ENCODE measurements around the gene PSMB8.
A peak's percentile ranks its signal among the peaks of the same experiment; 100 is the strongest.

The PSMB8 gene

DNA sequence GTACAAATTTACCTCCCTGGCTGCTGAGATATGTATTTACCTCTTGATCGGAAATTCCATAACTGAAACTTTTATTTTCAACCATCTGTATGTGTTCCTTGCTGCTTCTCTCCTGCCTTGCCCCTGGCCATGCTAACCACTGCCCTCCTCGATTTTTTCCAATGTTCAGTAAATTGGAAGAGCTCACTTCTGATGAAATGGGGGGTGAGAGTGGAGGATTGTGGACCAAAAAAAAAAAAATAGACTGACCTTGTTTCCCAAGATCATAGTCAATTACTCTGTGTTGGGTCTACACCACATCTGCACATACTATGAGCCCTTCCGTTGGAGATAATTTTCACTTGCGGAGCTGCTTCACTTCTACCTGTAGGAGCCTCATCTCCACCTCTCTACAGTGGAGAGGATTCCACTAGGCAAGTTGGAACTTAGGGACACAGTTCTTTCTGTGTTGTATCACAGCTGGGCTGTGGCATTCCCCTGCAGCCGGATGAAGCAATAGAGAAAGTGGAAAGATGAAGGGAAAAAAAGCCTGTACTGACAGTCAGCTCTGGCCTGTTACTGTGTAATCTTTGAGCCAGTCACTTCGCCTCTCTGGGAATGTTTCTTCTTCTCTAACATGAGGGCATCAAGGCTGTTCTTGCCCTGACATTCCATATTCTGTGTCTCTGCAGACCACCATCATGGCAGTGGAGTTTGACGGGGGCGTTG lies 11.8 kb upstream of the PSMB8 start:
- no peak for DNase-seq (ENCODE audit: low read depth)

DNA sequence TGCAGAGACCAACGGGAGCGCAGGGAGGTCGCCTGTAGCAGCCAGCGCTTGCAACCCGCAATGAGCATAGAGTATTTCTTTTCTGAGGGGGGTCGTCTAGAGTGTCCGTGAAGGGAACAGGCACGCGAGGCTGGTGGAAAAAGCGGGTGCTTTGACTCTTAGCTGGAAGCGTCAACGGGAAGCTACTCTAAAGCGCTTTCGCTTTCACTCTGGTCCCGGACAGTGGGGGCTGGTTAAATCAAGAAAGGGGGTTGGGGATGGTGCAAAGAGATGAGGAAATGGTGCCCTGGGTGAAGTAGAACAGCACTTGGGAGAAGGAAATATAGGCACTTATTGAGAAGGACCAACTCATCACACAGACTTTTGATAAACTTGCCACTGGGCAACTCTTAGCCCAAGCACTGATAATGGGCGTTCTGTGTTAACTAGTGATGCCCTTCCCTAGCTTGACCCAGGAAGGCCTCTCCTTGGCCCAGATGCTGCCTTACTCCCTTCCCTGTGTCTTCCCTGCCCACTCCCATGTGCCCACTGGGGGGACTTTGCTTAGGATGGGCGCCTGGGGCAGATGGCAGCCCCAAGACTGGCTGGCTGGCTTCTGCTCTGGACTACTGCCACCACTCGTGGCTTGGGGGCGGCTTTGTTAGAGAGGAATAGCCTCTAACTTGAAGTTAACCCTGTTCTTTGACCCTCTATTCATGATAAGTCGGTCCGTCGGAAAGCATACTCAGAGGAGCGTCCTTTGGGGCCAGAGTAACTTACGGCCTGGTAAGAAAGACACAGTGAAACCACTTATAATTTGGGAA lies 10.7 kb upstream of the PSMB8 start:
- DNase-seq (ENCODE audit: low read depth): no peak

DNA sequence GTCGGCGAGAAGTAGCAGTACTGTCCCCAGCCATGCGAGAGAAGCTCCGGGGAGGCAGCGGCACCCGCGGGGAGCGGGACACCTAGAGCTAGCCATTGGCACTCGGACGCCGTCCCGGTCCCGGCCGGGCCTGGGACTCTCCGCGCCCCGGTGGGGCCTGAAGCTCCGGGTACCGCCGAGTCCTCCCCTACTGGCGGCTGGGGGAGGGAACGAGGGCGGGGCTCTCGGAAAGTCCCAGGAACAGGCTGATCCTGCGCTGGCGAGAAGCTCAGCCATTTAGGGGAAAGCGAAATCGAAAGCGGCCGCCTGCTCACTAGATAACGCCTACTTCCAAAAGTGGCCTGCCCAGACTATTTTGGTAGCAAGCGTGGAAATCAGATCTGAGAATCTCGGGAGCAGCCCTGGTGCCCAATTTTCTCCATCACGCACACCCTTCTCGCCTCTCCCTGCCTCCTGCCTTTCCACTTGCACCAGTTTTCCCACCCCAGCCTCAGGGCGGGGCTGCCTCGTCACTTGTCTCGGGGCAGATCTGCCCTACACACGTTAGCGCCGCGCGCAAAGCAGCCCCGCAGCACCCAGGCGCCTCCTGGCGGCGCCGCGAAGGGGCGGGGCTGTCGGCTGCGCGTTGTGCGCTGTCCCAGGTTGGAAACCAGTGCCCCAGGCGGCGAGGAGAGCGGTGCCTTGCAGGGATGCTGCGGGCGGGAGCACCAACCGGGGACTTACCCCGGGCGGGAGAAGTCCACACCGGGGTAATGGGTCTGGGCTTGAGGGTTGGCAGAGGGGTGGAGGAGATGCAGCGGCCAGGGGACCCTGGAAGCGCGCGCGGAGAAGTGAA lies 9.9 kb upstream of the PSMB8 start, which contains the start of the genes PSMB9 and TAP1:
TSS of gene PSMB9 (plus strand) at position 652 of the 835 bp plus-strand sequence. CDS start at position 690, 38 bp downstream.
TSS of gene TAP1 (minus strand) at position 164 of the 835 bp plus-strand sequence. CDS start at position 96, 68 bp downstream.
- peak; percentile 90 for DNase-seq (ENCODE audit: low read depth)

DNA sequence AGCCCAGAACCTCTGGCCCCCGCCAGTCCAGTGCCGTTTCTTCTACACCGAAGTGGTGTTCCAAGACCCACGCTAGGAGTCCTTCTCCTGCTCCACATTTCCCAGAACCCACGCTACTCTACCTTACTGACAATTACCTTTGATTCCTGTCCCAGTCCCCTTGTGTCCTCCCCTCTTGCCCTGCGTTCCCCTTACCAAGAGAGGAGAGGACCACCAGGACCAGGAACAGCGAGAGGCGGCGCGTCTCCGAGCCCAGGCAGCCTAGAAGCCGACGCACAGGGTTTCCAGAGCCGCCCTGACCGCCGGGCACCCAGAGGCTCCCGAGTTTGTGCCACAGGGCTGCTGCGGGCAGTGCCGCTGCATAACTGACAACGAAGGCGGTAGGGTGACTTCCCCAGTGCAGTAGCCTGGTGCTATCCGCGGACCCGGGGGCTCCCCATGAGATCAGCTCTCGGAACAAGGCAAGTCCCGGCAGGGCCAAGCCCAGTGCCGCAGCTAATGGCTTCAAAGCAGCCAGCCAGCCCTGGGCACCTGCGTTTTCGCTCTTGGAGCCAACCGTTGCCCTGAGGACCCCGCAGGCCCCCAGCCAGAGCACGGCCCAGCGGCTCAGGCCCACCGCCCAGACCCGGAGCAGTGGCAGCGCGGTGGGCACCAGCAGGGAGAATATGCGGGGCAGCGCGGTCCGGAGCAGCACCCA lies 9.1 kb upstream of the PSMB8 start:
- DNase-seq (ENCODE audit: low read depth): no peak

DNA sequence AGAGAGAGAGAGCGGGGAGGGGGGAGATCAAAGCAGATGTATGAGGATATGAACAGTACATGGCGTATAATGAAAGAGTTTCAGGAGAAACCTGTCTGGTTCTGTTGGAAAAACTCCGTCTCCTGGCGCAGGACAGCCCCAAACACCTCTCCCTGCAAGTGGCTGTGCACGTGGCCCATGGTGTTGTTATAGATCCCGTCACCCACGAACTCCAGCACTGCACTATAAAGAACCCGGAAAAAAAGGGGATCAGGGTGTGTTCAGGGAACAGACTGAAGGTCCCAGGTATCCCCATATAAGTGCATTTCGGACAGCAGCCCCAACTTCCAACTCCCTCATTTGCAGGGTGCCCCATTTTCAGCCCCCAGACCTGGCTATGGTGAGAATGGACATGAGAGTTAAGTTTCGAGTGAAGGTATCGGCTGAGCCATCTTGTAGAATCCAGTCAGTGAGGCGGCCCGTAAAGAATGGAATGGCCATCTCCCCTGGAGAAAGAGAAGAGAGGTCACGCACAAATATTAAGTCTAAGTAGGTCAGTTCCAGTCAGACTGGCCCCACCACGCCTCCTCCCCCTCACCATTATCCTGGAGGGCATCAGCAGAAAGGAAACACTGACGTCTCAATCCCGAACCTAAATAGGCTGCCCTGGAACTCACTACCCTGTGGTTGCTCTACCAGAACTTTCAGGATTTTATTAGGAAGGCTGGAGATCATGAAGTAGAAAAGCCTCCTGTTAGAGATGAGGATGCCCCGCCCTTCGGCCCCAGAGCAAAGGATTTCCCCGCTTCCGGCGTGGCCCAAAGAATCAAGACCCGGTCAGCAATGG lies 8.4 kb upstream of the PSMB8 start:
- no peak for DNase-seq (ENCODE audit: low read depth)

DNA sequence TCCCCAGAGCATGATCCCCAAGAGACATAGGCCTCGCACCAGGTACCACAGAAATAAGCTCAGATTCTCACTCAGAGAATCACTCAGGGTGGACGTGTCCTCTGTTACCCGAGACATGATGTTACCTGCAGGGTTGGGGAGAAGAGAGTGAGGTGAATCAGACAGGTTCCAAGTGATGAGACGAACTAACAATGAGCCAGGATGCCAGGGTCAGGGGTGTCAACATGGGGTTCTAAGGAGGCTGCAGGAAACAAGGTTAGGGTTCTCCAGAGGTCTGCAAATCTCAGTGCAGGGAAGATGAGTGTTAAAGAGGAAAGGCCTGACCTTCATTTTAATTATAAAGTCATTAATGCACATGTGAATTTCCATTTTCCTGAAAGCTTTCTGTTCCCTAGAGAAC lies 7.2 kb upstream of the PSMB8 start:
- DNase-seq (ENCODE audit: low read depth): no peak

DNA sequence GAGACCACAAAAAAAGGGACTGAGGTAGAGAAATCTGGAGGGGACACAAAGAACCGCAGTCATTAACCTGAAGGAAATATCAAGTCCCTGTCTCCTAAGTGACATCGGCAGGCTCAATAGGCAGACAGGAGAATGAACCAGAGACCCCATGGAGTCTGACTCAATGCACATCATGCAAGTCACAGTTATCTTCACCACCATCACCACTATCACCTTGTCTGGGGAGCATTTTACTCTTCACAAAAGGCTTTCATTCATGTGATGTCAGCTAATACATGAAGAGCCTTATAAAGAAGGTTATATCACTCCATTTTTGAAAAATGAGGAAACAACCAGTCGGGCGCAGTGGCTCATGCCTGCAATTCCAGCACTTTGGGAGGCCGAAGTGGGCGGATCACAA lies 5.3 kb upstream of the PSMB8 start:
- no peak for DNase-seq (ENCODE audit: low read depth)

DNA sequence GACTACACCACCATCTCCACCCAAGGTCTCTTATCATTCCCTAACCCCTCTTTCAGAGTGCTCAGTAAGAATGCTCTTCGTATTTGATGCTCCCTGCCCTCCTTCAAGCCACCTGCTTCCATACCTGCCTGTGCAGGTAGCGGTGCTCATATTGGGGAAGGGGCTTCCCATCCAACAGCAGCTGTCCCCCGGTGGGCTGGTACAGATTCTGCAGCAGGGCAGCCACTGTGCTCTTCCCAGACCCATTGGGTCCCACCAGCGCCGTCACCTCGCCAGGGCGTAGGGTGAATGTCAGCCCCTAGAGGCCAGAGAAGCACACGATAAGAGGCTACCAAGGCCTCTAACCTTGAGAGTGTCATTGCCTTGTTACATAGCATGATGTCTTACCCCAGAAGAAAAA lies 3.9 kb upstream of the PSMB8 start:
- no peak for DNase-seq (ENCODE audit: low read depth)

DNA sequence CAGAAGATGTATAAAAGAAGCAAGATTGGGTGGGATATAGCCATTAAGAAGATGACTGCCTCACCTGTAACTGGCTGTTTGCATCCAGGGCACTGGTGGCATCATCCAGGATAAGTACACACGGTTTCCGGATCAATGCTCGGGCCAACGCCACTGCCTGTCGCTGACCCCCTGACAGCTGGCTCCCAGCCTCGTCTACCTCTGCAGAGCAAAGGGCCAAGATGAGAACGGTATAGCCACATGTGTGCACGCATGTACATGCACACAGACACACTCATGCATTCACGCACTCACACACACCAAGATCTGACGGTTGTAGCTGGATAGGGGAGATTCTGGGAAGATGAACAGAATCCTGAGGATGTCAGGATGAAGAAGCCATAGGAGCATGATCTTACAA lies 3.2 kb upstream of the PSMB8 start:
- DNase-seq (ENCODE audit: low read depth): no peak

DNA sequence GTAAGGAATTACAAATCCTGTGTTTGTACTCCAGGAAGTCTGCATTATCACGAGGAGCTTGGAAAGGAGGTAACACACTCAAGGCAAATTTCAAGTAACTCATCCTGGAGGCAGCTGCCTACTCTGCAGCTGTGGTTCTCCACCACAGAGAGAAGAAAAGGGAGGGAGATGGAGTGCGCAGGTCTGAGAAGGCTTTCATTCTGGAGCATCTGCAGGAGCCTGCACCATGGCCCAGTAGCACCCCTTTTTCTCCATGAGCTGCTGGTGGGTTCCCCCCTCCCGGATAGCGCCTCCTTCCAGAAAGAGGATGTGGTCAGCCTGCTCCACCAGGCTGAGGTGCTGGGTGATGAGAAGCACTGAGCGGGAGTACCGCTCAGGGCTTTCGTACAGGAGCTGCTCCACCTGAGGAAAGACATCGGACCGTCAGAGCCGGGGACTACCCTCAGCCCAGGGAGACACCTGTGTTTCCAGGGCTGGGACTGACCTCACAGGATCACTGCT lies 1.6 kb upstream of the PSMB8 start:
- DNase-seq (ENCODE audit: low read depth): no peak

DNA sequence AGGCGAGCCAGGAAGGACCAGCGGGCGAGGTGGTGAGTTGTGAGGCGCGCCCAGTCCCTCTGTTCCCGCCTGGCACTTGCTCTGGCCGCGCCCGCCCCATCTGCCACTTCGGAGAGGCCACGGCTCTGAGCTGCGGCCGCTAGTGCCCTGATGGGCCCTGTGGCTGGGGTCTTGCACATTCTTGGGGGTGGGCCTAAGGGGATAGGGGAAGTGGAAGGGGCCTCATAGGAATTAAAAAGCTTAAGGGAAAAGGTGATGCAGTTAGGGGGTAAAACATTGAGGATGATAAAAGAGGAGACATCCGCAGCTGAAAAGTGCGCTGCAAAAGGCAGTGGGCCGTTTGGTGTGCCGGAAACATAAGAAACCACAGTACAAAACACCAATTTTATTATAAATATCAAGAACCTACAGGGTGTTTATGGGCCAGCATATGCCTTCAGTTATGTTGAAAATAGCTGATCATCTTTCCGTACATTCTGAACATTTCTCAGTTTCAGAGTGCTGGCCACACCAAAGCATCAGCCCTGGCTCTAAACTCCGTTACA lies 1.1 kb upstream of the PSMB8 start:
- no peak for DNase-seq (ENCODE audit: low read depth)

DNA sequence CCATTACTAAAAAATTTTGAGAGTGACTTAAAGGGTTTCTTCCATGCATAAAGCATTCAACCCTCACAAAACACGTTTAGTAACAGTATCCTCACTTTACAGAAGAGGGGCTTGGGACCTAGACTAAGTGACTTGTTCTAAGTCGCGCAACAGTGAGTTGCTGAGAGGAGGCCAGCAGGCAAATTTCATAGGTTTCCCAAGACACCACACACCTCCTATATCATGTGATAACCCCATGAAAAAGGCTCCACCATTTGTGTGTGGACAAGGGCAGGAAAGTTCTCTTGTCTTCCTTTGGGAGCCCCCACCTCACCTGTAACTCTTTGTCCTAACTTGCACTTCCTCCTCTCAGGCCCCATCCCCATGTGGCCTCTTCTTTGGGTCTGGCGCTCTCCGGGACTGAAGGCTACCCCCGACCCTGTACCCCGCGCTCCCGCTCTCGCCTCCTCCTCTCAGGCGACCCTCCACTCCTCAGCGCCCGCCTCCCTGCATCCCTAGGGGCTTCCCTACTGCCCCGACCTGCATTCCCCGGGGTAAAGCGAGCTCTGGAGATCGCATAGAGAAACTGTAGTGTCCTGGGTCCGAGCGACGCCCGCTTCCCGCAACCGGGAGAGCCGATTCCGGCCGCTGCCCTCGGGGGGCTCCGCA lies 392 bp downstream of the PSMB8 start:
- no peak for DNase-seq (ENCODE audit: low read depth)

DNA sequence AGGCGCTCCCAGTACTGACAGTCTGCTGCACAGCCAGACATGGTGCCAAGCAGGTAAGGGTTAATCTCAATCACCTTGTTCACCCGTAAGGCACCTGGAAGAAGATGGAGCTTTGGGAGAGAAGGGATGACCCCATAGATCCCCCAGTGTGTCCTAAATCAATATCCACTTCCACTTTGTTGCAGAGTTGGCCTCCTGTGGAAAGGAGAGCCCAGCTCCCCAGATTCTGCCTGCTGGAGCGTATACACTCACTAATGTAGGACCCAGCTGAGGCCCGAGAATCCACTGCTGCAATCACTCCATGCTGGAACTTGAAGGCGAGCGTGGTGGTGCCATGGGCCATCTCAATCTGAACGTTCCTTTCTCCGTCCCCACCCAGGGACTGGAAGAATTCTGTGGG lies 1.2 kb downstream of the PSMB8 start:
- DNase-seq (ENCODE audit: low read depth): no peak

DNA sequence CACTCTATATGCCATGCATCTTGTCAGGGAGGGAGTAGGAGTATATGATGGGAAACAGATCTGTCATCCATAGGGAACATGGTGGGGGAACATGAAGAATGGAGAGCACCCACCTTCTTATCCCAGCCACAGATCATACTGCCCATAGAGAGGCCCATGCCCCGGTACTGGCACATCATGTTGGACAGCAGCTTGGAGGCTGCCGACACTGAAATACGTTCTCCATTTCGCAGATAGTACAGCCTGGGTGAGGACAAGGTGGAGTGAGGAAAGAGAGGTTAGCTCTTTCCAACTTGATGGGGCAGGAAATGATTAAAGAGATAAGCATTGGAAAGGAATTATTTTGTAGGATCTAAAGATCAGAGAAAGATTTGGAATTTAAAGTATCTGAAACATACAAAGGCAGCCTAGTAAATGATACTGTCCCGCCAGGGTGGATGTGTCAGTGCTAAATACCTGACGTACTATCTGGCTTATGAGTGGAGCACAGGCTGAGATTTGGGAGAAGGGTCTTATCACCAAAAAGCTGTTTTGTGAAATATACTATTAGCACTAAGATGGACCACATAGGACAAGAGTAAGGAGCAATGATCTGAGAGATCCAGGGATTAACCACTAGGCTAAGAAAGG lies 1.7 kb downstream of the PSMB8 start:
- DNase-seq (ENCODE audit: low read depth): no peak

DNA sequence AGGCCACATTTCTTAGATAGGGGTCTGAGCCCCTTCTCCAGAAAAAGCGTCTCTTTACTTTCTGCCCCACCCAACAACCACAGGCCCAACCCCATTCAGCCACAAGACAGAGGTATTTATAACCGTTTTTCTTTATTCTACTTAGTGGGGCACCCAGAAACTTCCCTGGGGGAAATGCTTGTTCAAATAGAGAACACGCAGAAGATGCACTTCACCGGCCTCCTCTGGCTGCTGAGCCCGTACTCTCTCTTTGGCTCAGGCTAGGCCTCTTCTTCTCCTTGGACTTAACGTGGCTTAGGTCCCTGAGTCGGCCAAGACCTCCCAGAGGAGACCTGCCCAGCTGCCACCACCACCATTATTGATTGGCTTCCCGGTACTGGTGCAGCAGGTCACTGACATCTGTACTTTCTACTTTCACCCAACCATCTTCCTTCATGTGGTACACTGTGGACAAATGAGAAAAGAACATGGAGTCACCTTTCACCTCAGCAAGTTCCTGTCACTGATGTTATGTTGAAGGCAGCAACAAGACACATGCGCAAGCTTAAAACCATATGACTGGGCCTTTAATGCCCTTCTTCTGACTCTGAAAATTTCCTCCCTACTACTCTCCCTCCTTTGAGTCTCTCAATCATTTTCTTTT lies 3.1 kb downstream of the PSMB8 start:
- DNase-seq (ENCODE audit: low read depth): no peak

DNA sequence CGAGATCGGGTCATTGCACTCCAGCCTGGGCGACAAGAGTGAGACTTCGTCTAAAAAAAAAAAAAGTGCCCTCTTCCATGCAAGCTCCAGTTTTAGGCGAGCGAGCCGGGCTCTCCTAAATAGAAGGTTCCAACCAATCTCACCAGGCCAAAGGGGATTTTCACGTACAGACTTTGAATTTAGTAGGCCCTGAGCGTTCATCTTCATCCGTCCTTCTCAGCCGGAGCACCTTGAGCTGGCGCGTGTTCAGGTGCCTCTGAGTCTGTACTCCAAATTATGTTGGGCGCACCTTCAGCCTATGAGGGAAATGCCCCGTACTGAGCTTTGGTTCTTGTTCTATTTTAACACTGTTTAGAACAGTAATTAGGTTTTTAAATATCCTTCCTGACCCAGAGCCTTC lies 4.5 kb downstream of the PSMB8 start:
- DNase-seq (ENCODE audit: low read depth): no peak

DNA sequence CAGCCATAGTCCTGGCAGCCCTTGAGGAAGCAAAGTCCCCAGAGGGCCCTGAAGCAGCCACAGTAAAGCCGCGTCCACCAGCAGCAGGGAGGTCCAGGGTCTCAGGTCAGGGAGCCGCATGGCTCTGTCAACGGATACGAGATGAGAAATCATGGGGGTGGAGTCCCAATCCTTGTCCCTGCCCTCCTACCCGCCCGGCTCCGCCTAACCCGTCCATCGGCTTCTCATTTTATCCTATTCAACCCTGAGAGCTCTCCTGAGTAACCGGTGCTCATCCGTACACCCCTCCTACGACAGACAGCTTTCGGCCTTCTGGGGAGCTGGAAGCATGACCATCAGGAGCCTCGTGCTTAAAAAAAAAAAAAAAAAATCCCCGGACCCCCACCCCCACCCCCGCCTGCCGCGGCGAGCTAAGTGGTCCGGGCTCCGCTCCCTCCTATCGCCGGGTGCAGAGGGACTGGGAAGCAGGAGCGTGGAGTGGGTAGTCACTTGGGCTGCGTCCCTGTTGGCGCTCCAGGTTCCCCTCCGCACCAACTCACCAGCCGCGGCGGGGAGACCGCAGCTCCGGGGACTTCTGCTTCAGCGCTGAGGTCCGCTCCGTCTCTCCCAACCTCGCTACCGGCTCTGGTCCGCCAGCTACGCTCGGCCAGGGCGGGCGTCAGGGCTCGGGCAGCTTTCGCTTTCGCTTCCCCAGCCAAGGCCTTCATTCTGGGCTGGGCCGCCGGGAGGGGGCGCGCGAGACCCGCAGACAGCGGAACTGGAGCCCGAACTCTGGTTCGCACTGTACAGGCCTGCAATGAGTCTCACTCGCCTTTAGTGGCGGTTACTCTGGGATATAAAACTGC lies 5.5 kb downstream of the PSMB8 start, which contains the start of gene TAP2:
TSS of gene TAP2 (minus strand) at position 626 of the 845 bp plus-strand sequence. CDS start at position 120, 506 bp downstream.
- DNase-seq (ENCODE audit: low read depth): peak; percentile 97

DNA sequence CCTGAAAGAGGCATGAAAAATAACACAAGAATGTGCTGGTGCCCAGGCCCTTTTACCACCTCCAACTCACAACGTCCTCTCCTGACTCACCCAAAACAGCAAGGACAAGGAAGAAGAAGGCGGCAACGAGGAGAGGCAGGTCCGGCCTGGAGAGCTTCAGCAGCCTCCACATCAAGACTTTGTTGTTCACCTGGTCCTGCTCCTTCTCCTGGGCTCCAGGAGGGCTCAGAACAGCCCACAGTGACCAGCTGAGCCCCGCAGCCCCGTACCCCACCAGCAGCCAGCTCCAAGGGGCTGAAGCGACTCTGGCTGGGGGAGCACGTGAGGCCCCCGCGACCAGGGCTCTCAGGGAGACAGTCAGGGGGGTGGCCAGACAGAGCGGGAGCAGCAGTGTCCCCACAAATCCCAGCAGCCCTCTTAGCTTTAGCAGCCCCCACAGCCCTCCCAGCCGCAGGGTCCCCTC lies 6.2 kb downstream of the PSMB8 start:
- no peak for DNase-seq (ENCODE audit: low read depth)

Data from stimulated activated CD8-positive, alpha-beta memory T cell treated with anti-CD3 and anti-CD28 coated beads, Interleukin-15, amount 100 ng/mL, for 1 hour (primary cell).